ENCODE data around the gene PTPRG.

DNA sequence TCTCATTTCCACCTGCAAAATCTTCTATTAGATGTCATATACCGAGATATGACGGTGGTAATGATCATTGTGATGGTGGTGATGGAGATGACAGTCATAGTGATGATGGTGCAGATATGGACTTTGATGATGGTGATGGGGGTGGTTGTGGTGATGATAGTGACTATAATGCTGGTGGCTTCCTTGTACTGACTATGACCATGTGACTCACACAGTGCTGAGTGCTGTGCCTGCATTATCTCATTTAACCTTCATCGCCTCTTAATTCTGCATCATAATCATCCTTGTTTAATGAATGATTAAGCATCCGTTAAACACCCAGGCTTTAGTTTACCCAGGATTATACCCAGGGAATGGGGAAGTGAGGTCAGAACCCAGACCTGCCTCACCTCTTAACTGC is 480.3 kb downstream of the PTPRG start:
- TF ChIP-seq, protein P1, sequence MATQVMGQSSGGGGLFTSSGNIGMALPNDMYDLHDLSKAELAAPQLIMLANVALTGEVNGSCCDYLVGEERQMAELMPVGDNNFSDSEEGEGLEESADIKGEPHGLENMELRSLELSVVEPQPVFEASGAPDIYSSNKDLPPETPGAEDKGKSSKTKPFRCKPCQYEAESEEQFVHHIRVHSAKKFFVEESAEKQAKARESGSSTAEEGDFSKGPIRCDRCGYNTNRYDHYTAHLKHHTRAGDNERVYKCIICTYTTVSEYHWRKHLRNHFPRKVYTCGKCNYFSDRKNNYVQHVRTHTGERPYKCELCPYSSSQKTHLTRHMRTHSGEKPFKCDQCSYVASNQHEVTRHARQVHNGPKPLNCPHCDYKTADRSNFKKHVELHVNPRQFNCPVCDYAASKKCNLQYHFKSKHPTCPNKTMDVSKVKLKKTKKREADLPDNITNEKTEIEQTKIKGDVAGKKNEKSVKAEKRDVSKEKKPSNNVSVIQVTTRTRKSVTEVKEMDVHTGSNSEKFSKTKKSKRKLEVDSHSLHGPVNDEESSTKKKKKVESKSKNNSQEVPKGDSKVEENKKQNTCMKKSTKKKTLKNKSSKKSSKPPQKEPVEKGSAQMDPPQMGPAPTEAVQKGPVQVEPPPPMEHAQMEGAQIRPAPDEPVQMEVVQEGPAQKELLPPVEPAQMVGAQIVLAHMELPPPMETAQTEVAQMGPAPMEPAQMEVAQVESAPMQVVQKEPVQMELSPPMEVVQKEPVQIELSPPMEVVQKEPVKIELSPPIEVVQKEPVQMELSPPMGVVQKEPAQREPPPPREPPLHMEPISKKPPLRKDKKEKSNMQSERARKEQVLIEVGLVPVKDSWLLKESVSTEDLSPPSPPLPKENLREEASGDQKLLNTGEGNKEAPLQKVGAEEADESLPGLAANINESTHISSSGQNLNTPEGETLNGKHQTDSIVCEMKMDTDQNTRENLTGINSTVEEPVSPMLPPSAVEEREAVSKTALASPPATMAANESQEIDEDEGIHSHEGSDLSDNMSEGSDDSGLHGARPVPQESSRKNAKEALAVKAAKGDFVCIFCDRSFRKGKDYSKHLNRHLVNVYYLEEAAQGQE (IDR thresholded peaks at IDR 0.05), result no peak
- TF ChIP-seq JUND (IDR thresholded peaks at IDR 0.05) (no peak), EGR1 (IDR thresholded peaks at IDR 0.05; ENCODE audit: low read depth in 2 of 2) (no peak), YY1 (IDR thresholded peaks at IDR 0.05) (no peak), TAF1 (conservative IDR thresholded peaks at IDR 0.05) (no peak), SP1 (IDR thresholded peaks at IDR 0.05) (no peak), FOXA2 (IDR thresholded peaks at IDR 0.05) (no peak)
- TF ChIP-seq, protein P2, sequence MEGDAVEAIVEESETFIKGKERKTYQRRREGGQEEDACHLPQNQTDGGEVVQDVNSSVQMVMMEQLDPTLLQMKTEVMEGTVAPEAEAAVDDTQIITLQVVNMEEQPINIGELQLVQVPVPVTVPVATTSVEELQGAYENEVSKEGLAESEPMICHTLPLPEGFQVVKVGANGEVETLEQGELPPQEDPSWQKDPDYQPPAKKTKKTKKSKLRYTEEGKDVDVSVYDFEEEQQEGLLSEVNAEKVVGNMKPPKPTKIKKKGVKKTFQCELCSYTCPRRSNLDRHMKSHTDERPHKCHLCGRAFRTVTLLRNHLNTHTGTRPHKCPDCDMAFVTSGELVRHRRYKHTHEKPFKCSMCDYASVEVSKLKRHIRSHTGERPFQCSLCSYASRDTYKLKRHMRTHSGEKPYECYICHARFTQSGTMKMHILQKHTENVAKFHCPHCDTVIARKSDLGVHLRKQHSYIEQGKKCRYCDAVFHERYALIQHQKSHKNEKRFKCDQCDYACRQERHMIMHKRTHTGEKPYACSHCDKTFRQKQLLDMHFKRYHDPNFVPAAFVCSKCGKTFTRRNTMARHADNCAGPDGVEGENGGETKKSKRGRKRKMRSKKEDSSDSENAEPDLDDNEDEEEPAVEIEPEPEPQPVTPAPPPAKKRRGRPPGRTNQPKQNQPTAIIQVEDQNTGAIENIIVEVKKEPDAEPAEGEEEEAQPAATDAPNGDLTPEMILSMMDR (IDR thresholded peaks at IDR 0.05; ENCODE audit: low read depth, low read length, missing input control), result no peak
- TF ChIP-seq, protein P3, sequence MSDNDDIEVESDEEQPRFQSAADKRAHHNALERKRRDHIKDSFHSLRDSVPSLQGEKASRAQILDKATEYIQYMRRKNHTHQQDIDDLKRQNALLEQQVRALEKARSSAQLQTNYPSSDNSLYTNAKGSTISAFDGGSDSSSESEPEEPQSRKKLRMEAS (IDR thresholded peaks at IDR 0.05), result no peak
- TF ChIP-seq, protein P4, sequence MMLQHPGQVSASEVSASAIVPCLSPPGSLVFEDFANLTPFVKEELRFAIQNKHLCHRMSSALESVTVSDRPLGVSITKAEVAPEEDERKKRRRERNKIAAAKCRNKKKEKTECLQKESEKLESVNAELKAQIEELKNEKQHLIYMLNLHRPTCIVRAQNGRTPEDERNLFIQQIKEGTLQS (IDR thresholded peaks at IDR 0.05), result no peak
- TF ChIP-seq, protein P5, sequence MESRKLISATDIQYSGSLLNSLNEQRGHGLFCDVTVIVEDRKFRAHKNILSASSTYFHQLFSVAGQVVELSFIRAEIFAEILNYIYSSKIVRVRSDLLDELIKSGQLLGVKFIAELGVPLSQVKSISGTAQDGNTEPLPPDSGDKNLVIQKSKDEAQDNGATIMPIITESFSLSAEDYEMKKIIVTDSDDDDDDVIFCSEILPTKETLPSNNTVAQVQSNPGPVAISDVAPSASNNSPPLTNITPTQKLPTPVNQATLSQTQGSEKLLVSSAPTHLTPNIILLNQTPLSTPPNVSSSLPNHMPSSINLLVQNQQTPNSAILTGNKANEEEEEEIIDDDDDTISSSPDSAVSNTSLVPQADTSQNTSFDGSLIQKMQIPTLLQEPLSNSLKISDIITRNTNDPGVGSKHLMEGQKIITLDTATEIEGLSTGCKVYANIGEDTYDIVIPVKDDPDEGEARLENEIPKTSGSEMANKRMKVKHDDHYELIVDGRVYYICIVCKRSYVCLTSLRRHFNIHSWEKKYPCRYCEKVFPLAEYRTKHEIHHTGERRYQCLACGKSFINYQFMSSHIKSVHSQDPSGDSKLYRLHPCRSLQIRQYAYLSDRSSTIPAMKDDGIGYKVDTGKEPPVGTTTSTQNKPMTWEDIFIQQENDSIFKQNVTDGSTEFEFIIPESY (IDR thresholded peaks at IDR 0.05), result no peak

Measured in liver (tissue), 3 donors.